Adrenal gland (tissue), 5 donors: Measurements from ENCODE around the gene SLC8B1.

Source experiments
- POLR2A ChIP-seq, 2 donors: fragments of 450-650 bp; IDR thresholded peaks; one replicate each; pipeline ENCODE4 v1.6.1; 2017; ENCODE audit warnings: antibody characterized with exemption in 2 of 2, mild to moderate bottlenecking in 2 of 2, moderate library complexity in 1 of 2
- TF ChIP-seq, protein P1 (sequence below), 6 experiments: fragments of 450-650 bp in 4 of 6; fragments of 200-600 bp in 2 of 6; sonication (generic) in 1 of 6; IDR thresholded peaks; 1 replicate in 5 of 6; 2 replicates in 1 of 6; pipeline versions ENCODE4 v1.5.1 to v1.8.0; 2016 to 2021; ENCODE audit warnings: antibody characterized with exemption in 6 of 6, mild to moderate bottlenecking in 2 of 6, moderate library complexity in 1 of 6
- donor health status: DM: no; HTN: no; CAD: no.

DNA sequence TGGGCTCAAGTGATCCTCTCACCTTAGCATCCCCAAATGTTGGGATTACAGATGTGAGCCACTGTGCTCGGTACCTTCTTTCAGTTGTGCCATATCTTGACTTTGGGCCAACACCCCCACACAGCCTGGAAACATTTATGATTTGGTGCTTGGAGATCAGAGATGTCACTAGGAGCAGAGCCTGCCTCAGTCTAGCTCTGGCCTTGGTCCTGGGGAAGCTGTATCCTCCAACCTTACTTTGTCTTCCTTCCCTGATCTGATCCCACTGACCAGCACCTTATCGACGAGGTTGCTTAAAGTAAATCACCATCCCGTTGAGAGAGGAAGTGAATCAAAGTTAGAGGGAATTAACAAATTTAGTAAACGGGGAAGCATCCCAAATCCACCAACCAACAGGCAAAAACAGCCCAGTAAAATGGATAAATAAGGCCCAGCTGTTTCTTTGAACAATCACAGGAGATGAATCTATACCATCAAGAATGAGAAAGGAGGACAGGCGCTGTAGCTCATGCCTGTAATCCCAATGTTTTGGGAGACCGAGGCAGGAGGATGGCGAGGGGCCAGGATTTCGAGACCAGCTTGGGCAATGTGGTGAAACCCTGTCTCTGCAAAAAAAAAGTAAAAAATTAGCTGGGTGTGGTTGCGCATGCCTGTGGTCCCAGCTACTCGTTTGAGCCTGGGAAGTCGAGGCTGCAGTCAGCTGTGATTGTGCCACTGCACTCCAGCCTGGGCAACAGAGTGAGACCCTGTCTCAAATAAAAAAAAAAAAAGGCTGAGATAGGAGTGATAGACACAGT lies 26.9 kb upstream of the SLC8B1 start:
- no peak for TF ChIP-seq POLR2A (IDR thresholded peaks at IDR 0.05)
- TF ChIP-seq, protein P1, sequence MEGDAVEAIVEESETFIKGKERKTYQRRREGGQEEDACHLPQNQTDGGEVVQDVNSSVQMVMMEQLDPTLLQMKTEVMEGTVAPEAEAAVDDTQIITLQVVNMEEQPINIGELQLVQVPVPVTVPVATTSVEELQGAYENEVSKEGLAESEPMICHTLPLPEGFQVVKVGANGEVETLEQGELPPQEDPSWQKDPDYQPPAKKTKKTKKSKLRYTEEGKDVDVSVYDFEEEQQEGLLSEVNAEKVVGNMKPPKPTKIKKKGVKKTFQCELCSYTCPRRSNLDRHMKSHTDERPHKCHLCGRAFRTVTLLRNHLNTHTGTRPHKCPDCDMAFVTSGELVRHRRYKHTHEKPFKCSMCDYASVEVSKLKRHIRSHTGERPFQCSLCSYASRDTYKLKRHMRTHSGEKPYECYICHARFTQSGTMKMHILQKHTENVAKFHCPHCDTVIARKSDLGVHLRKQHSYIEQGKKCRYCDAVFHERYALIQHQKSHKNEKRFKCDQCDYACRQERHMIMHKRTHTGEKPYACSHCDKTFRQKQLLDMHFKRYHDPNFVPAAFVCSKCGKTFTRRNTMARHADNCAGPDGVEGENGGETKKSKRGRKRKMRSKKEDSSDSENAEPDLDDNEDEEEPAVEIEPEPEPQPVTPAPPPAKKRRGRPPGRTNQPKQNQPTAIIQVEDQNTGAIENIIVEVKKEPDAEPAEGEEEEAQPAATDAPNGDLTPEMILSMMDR (IDR thresholded peaks at IDR 0.05), result no peak
